Left ventricle myocardium inferior (tissue), 1 donor: ENCODE measurements around the gene ANO2. TPM values are rescaled to one million over a fixed set of nuclear protein-coding genes. Genes with fewer than 3 reads are reported as not detected.

Source experiments
- DNase-seq: peaks from one replicate; pipeline ENCODE4 v3.0.0-alpha.2; 2020
- H3K27ac ChIP-seq: fragments of 200-600 bp; replicated peaks from 2 replicates; pipeline ENCODE4 v1.8.0; 2021
- H3K27me3 ChIP-seq: fragments of 200-600 bp; 2 replicates; pipeline ENCODE4 v1.8.0; 2021; ENCODE audit warnings: low read depth
- H3K36me3 ChIP-seq: fragments of 200-600 bp; 2 replicates; pipeline ENCODE4 v1.8.0; 2021
- H3K4me1 ChIP-seq: fragments of 200-600 bp; 2 replicates; pipeline ENCODE4 v1.8.0; 2021
- H3K4me3 ChIP-seq: fragments of 200-600 bp; 2 replicates; pipeline ENCODE4 v1.8.0; 2021; ENCODE audit warnings: mild to moderate bottlenecking, moderate library complexity
- H3K9me3 ChIP-seq: fragments of 200-600 bp; replicated peaks from 2 replicates; pipeline ENCODE4 v1.8.0; 2021
- intact Hi-C: fragments of 100-400 bp; cut with micrococcal nuclease; formaldehyde crosslinking; loops from one replicate; pipeline ENCODE4 v1.11.0; 2022
- total RNA-seq: library from RNA; stranded (reverse); fragmentation: NEBNext Ultra II Directional; extraction: Animal tissue kit (Norgen Biotek cat#: 25700); gene quantifications from one replicate; pipeline ENCODE4 v1.2.1, GENCODE V29; 2021
- TF ChIP-seq, protein P1 (sequence below): fragments of 200-600 bp; IDR thresholded peaks from 2 replicates; pipeline ENCODE4 v1.8.0; 2021; ENCODE audit warnings: antibody characterized with exemption, mild to moderate bottlenecking, borderline replicate concordance
- donor health status: DM: no; HTN: yes; CAD: no; lungs with severe emphysema.

The ANO2 gene
- total RNA-seq, 1 donor from 2014 or later, result 13.0 TPM

DNA sequence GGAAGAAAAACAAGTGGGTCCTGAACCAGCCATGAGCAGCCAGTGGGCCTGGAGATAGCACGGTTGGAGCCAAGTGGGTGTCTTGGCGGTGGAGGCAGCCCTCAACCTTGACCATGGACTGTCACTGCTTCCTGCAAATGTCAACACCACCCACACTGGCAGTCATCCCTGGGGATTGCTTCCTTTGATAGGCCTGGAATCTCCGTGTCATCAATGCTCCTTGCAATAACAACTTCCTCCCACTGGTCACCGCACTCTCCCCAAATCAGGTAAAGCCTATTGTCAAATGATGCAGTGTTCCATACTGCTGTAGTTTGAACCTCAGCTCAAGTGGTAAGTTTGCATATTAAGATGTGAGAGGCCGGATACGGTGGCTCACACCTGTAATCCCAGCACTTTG is 384.0 kb downstream of the ANO2 start:
- intact Hi-C loops, result no loop called here
- DNase-seq, result no peak
- Histone ChIP-seq H3K36me3 (peaks cover 4% of the 10 kb centered on the region), H3K9me3 (no peaks in the 10 kb centered on the region), H3K4me1 (no peaks in the 10 kb centered on the region), H3K27ac (no peak overlapping the region), H3K4me3 (no peak overlapping the region), H3K27me3 (peaks cover 19% of the 10 kb centered on the region)
- TF ChIP-seq, protein P1, sequence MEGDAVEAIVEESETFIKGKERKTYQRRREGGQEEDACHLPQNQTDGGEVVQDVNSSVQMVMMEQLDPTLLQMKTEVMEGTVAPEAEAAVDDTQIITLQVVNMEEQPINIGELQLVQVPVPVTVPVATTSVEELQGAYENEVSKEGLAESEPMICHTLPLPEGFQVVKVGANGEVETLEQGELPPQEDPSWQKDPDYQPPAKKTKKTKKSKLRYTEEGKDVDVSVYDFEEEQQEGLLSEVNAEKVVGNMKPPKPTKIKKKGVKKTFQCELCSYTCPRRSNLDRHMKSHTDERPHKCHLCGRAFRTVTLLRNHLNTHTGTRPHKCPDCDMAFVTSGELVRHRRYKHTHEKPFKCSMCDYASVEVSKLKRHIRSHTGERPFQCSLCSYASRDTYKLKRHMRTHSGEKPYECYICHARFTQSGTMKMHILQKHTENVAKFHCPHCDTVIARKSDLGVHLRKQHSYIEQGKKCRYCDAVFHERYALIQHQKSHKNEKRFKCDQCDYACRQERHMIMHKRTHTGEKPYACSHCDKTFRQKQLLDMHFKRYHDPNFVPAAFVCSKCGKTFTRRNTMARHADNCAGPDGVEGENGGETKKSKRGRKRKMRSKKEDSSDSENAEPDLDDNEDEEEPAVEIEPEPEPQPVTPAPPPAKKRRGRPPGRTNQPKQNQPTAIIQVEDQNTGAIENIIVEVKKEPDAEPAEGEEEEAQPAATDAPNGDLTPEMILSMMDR, result no peak

DNA sequence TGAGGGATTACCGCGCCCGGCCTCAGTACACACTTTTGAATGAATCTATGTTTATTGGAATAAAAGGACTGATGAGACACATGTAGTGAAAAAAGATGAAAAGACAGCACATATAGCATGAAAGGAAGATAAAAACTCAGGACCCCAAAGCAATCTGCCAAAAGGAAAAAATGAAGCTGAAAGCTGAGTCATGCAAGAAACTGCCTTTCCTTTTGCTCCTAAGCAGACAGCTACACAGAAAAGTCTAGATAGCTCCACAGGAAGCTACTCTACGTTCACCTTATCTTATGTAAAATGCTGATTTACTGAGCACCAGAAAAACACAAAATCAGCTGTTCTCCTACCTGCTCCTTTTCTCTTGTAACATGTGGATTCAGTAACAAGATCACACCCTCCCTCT is 384.8 kb downstream of the ANO2 start:
- no peaks in the 10 kb centered on the region for H3K36me3 ChIP-seq
- peaks cover under 1% of the 10 kb centered on the region for H3K4me1 ChIP-seq
- no peak overlapping the region for H3K27ac ChIP-seq
- H3K27me3 ChIP-seq, result peaks cover 11% of the 10 kb centered on the region
- H3K4me3 ChIP-seq, result no peak overlapping the region
- no peak for DNase-seq
- intact Hi-C loops, result no loop called here
- TF ChIP-seq, protein P1, result no peak
- H3K9me3 ChIP-seq, result no peaks in the 10 kb centered on the region

DNA sequence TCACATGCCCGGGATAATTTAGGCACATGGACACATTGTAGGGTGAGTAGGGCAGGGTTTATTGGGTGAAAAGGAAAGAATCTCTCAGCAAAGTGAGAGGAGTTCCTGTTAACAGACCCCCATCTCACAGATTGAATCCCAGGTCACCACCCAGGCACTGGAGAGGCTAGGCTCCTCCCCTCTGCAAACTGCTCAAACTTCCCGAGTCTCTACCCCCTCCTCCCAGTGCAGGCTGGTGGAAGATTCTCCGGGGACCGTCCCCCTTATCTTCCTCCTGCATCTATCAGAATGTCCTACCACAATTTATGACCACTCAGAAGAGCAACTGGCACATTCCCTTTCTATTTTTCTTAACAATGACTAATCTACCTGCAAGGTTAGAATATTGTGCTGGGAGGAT is 387.2 kb downstream of the ANO2 start:
- DNase-seq, result no peak
- Histone ChIP-seq H3K9me3 (no peaks in the 10 kb centered on the region), H3K36me3 (no peaks in the 10 kb centered on the region), H3K27me3 (no peaks in the 10 kb centered on the region), H3K4me1 (peaks cover 6% of the 10 kb centered on the region), H3K27ac (no peak overlapping the region), H3K4me3 (no peak overlapping the region)
- intact Hi-C loops, result no loop called here
- TF ChIP-seq, protein P1, result no peak

DNA sequence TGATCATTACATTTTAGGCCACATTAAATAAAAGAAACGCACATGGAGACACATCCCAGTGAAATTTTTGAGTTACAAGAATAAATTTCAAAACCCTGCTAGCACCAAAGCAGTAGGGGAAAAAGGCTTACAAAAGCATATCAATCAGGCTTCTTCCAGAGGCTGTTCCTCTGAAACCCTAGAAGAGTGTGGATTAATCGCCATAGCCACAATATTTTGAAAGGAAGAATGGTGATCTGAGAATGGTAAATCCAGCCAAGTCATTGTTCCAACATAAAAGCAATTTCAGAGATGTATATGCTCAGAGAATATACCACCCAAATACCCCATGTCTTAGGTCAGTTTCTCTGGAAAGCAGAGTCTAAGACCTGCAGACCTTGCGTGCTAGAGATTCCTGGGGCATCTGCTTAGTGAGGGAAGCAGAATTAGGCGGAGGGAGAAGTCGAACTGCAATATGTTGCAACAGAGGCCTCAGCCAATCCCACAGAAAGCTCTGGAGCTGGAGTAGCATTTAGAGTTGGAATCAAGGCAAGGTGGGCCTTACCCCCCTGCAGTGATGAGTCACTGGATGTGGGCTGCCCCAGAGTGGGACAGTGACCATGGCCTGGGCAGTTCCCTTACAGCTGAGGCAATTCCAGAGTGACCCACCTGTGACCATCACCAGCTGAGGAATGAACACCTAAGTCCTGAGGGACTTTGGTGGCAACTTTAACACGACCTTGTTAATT is 387.9 kb downstream of the ANO2 start:
- Histone ChIP-seq H3K4me1 (peaks cover 6% of the 10 kb centered on the region), H3K27me3 (no peaks in the 10 kb centered on the region), H3K36me3 (no peaks in the 10 kb centered on the region), H3K4me3 (no peak overlapping the region), H3K27ac (no peak overlapping the region), H3K9me3 (no peaks in the 10 kb centered on the region)
- no peak for DNase-seq
- TF ChIP-seq, protein P1, result no peak
- intact Hi-C loops, result no loop called here

DNA sequence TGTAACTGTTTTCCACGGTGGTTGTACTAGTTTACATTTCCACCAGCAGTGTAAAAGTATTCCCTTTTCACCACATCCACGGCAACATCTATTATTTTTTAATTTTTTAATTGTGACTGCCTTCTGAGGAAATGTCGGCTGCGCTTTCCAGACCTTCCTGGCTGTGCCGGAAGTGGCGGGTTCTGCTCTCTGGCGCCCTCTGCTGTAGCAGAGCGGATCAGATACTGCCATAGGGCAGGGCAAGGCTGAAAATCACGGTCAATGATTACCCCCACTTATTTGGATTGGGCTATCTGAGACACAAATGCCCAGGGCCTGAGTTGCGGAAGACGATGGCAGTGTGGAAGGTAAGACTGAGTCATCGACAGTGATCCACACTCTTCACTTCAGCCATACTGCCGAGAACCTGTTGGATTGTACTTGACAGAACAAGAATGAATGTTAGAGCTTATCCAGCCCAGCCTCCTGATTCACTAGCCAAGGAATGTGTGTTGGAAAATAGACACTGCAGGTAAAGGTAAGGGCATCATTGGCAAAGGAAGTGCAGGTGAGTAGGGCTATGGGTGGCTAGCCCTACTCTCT is 388.9 kb downstream of the ANO2 start:
- Histone ChIP-seq H3K27ac (no peak overlapping the region), H3K4me1 (peaks cover 6% of the 10 kb centered on the region), H3K9me3 (no peaks in the 10 kb centered on the region), H3K27me3 (peaks cover 9% of the 10 kb centered on the region), H3K4me3 (no peak overlapping the region), H3K36me3 (no peaks in the 10 kb centered on the region)
- DNase-seq, result no peak
- TF ChIP-seq, protein P1, result peak; percentile 37
- intact Hi-C loops, result no loop called here
